Fibroblast of skin of left quadriceps (primary cell): Measurements from ENCODE around the gene WDR53.
"Not testable (repeated sequence)": the region's sequence is repeated elsewhere in the genome, so short reads cannot be mapped to it uniquely, and the experiment has no call there.

Experiments used
- DNase-seq, 2 experiments: peaks; one replicate each; pipeline ENCODE4 v3.0.0-alpha.2; 2013; ENCODE audit warnings: low read depth in 2 of 2

Gene WDR53

GRCh38 chr3:196517919-196518318 lies 50.4 kb downstream of the WDR53 start:
- no peak for DNase-seq

GRCh38 chr3:196517162-196517800 lies 51.1 kb downstream of the WDR53 start:
- no peak for DNase-seq

GRCh38 chr3:196514913-196515621 lies 53.3 kb downstream of the WDR53 start, which contains the start of gene SMCO1:
SMCO1 (minus strand) TSS chr3:196515346; CDS start chr3:196515209, 137 bp downstream.
- no peak for DNase-seq

GRCh38 chr3:196514350-196514716 lies 54.0 kb downstream of the WDR53 start:
- DNase-seq: no peak

GRCh38 chr3:196513697-196514349 lies 54.5 kb downstream of the WDR53 start:
- DNase-seq: no peak

GRCh38 chr3:196511646-196512425 lies 56.5 kb downstream of the WDR53 start:
- not testable (repeated sequence) for DNase-seq

GRCh38 chr3:196511108-196511507 lies 57.2 kb downstream of the WDR53 start:
- not testable (repeated sequence) for DNase-seq

- DNase-seq: no peak
Measured at GRCh38 chr3:196506687-196507086, 61.7 kb downstream of the WDR53 start.

- no peak for DNase-seq
Measured at GRCh38 chr3:196504556-196504955, 63.8 kb downstream of the WDR53 start.
